ENCODE measurements around the gene ADARB2. TPM values are rescaled to one million over a fixed set of nuclear protein-coding genes. Genes with fewer than 3 reads are reported as not detected.

The ADARB2 gene
- total RNA-seq, 2 experiments from 2014 or later: not detected

DNA sequence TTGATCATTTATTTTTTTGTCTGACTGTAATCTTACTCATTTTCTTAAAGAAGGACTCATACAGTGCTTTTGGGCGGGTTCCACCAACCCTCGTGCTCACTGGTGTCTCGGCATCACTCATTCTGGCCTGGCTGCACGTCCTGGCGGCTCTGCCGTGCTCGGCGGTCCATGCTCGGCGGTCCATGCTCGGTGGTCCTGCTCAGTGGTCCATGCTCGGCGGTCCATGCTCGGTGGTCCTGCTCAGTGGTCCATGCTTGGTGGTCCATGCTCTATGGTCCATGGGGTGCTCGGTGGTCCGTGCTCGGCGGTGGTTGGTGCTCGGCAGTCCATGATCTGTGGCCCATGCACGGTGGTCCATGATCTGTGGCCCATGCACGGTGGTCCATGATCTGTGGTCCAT is 608.7 kb downstream of the ADARB2 start:
- Mint-ChIP-seq H3K9me3 (peaks cover 2% of the 10 kb centered on the region), H3K27me3 (no peaks in the 10 kb centered on the region), H3K36me3 (peaks cover 28% of the 10 kb centered on the region), H3K4me3 (no peak overlapping the region), H3K27ac (no peak overlapping the region), H3K4me1 (peaks cover 13% of the 10 kb centered on the region)
- no peak for DNase-seq

DNA sequence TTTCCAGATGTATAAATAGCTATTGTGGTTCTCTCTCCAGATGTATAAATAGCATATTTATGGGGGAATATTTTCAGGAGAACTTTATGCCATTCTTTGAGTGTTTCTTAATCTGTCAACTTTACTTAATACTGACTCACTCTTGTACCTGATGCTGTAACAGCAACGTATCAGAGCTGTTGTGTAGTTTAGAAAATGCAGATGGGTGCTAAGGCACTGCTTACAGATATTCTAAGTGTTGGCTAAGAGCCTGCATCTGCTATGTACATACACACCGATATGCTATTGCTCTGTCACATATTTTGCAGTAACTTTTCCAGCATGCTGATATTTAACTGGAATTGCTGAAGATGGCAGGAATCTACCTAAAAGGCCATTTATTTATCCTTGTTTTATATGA is 609.2 kb downstream of the ADARB2 start:
- Mint-ChIP-seq H3K27ac (no peak overlapping the region), H3K27me3 (no peaks in the 10 kb centered on the region), H3K4me3 (no peak overlapping the region), H3K4me1 (peaks cover 15% of the 10 kb centered on the region), H3K36me3 (peaks cover 32% of the 10 kb centered on the region), H3K9me3 (peaks cover 6% of the 10 kb centered on the region)
- no peak for DNase-seq

DNA sequence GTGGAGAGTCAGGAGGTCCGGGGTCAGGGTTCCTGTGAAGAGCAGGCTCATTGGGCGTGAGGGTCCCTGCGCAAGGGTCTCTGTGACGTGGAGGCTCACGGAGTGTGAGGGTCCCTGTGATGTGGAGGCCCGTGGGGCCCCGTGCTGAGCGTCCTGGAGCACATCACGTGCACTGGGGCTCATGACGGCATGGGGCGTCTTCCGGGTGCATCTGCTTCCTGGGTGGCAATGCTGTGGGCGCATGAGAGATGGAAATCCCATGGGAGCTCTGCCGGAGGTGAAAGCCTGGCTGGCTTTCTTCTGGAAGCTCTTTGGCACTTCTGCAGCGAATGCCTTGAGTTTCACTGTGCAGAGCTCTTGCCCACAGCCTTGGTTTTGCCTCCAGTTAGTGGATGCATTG is 609.7 kb downstream of the ADARB2 start:
- Mint-ChIP-seq H3K36me3 (peaks cover 35% of the 10 kb centered on the region), H3K4me3 (no peak overlapping the region), H3K4me1 (peaks cover 19% of the 10 kb centered on the region), H3K27me3 (no peaks in the 10 kb centered on the region), H3K9me3 (peaks cover 6% of the 10 kb centered on the region), H3K27ac (no peak overlapping the region)
- DNase-seq: no peak
